Endodermal cell (in vitro differentiated cells): Measurements from ENCODE around the gene ARMC8. TPM values are rescaled to one million over a fixed set of nuclear protein-coding genes. Genes with fewer than 3 reads are reported as not detected.
A peak's percentile ranks its signal among the peaks of the same experiment; 100 is the strongest.

ENCODE experiments used
- DNase-seq: peaks from one replicate; pipeline ENCODE4 v3.0.0-alpha.2; 2017
- H3K27ac ChIP-seq: 2 replicates; pipeline ENCODE4 v1.5.1; 2013; ENCODE audit warnings: mild to moderate bottlenecking, low read depth, low read length, moderate library complexity
- H3K27me3 ChIP-seq: 2 replicates; pipeline ENCODE4 v1.6.1; 2013; ENCODE audit warnings: mild to moderate bottlenecking, low read length, moderate library complexity; ENCODE audit not compliant: insufficient read depth, control insufficient read depth, poor library complexity, severe bottlenecking
- H3K36me3 ChIP-seq: 2 replicates; pipeline ENCODE4 v1.7.0; 2013; ENCODE audit warnings: mild to moderate bottlenecking, low read length, moderate library complexity; ENCODE audit not compliant: control insufficient read depth, insufficient read depth
- H3K4me1 ChIP-seq: one replicate; pipeline ENCODE4 v1.7.0; 2013; ENCODE audit warnings: low read length; ENCODE audit not compliant: control insufficient read depth, insufficient read depth
- H3K4me3 ChIP-seq: 2 replicates; pipeline ENCODE4 v1.5.1; 2013; ENCODE audit warnings: mild to moderate bottlenecking, low read length, moderate library complexity
- H3K9ac ChIP-seq: 2 replicates; pipeline ENCODE4 v1.6.1; 2013; ENCODE audit warnings: mild to moderate bottlenecking, low read length, moderate library complexity; ENCODE audit not compliant: poor library complexity, severe bottlenecking; ENCODE audit errors: extremely low read depth
- H3K9me3 ChIP-seq: 2 replicates; pipeline ENCODE4 v1.6.1; 2013; ENCODE audit warnings: mild to moderate bottlenecking, low read length, moderate library complexity; ENCODE audit not compliant: control insufficient read depth
- H3K27ac Mint-ChIP-seq: 2 replicates; pipeline ENCODE4 v1.8.0; 2020; ENCODE audit warnings: mixed read lengths
- H3K27me3 Mint-ChIP-seq: 2 replicates; pipeline ENCODE4 v1.8.0; 2021; ENCODE audit warnings: mild to moderate bottlenecking, mixed read lengths; ENCODE audit not compliant: insufficient read depth
- H3K36me3 Mint-ChIP-seq: 2 replicates; pipeline ENCODE4 v1.8.0; 2020; ENCODE audit warnings: low read depth, mixed read lengths
- H3K4me1 Mint-ChIP-seq: 2 replicates; pipeline ENCODE4 v1.8.0; 2020; ENCODE audit warnings: mixed read lengths
- H3K4me3 Mint-ChIP-seq: 2 replicates; pipeline ENCODE4 v1.8.0; 2020; ENCODE audit warnings: mild to moderate bottlenecking, moderate library complexity, mixed read lengths
- H3K9me3 Mint-ChIP-seq: 2 replicates; pipeline ENCODE4 v1.8.0; 2020; ENCODE audit warnings: mild to moderate bottlenecking, mixed read lengths
- WGBS, 2 experiments: methylation state at CpG; one replicate each; pipeline versions ENCODE4 v1.1.5 to v1.1.7; 2013; ENCODE audit warnings: missing lambda C conversion rate in 2 of 2, mixed read lengths in 1 of 2; ENCODE audit not compliant: insufficient coverage in 1 of 2, insufficient read length in 1 of 2; 5-methylcytosine and 5-hydroxymethylcytosine counted together
- total RNA-seq, 2 donors: library from RNA; stranded (reverse); fragmentation: NEBNext Ultra II Directional in 1 of 2; extraction: Animal tissue kit (Norgen Biotek cat#: 25700) in 1 of 2; gene quantifications; 2 replicates in 1 of 2; 3 replicates in 1 of 2; pipeline ENCODE4 v1.2.1, GENCODE V29; 2021
- TF ChIP-seq, protein P1 (sequence below): fragments of 200-600 bp; sonication (generic); conservative IDR thresholded peaks from 2 replicates; pipeline ENCODE4 v1.5.0; 2021; ENCODE audit warnings: antibody characterized with exemption, mild to moderate bottlenecking

The ARMC8 gene
- total RNA-seq, 2 donors from 2014 or later: 58.6 to 60.4 TPM

- Histone ChIP-seq H3K4me3 (no peak overlapping the region), H3K27ac (no peak overlapping the region), H3K36me3 (peaks cover 12% of the 10 kb centered on the region), H3K27me3 (no peaks in the 10 kb centered on the region), H3K9me3 (no peaks in the 10 kb centered on the region), H3K4me1 (no peaks in the 10 kb centered on the region), H3K9ac (no peak overlapping the region)
- no peaks in the 10 kb centered on the region for H3K27me3 Mint-ChIP-seq
- no peak for DNase-seq
- H3K9me3 Mint-ChIP-seq: no peaks in the 10 kb centered on the region
- H3K27ac Mint-ChIP-seq: no peak overlapping the region
- 92 to 100% methylated on average over 1 of the region's 1 CpG for WGBS, 2 experiments
- H3K4me1 Mint-ChIP-seq: no peaks in the 10 kb centered on the region
- H3K36me3 Mint-ChIP-seq: peaks cover 10% of the 10 kb centered on the region
- no peak overlapping the region for H3K4me3 Mint-ChIP-seq
- TF ChIP-seq, protein P1, sequence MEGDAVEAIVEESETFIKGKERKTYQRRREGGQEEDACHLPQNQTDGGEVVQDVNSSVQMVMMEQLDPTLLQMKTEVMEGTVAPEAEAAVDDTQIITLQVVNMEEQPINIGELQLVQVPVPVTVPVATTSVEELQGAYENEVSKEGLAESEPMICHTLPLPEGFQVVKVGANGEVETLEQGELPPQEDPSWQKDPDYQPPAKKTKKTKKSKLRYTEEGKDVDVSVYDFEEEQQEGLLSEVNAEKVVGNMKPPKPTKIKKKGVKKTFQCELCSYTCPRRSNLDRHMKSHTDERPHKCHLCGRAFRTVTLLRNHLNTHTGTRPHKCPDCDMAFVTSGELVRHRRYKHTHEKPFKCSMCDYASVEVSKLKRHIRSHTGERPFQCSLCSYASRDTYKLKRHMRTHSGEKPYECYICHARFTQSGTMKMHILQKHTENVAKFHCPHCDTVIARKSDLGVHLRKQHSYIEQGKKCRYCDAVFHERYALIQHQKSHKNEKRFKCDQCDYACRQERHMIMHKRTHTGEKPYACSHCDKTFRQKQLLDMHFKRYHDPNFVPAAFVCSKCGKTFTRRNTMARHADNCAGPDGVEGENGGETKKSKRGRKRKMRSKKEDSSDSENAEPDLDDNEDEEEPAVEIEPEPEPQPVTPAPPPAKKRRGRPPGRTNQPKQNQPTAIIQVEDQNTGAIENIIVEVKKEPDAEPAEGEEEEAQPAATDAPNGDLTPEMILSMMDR: no peak
Observed at GRCh38 chr3:138260611-138261010, 73.5 kb downstream of the ARMC8 start.

DNA sequence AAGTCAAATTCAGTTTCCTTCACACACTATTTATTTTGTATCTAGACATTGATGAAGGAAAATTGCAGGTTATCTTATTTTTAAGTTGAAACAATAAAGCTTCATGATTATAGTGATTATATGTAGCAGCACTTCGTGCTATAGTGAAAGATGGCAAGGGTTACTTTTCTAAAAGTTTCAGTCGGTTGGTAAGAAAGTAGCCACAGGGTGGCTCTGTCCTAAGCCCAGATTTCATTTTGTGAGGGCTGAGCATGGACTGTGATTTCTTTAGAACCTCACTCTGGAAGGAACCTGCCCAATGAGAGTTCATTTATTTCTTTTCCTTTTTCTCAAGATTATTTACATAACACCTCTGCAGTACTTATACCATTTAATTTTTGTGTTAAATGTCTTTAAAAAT, 76.0 kb downstream of the ARMC8 start:
- Histone ChIP-seq H3K9ac (no peak overlapping the region), H3K4me3 (no peak overlapping the region), H3K4me1 (no peaks in the 10 kb centered on the region), H3K36me3 (peaks cover 34% of the 10 kb centered on the region), H3K27me3 (no peaks in the 10 kb centered on the region), H3K9me3 (no peaks in the 10 kb centered on the region), H3K27ac (no peak overlapping the region)
- H3K4me1 Mint-ChIP-seq: no peaks in the 10 kb centered on the region
- 69 to 86% methylated on average over 2 of the region's 2 CpGs for WGBS, 2 experiments
- no peaks in the 10 kb centered on the region for H3K27me3 Mint-ChIP-seq
- DNase-seq: no peak
- no peak overlapping the region for H3K4me3 Mint-ChIP-seq
- H3K36me3 Mint-ChIP-seq: peaks cover 13% of the 10 kb centered on the region
- TF ChIP-seq, protein P1: peak; percentile 62
- H3K9me3 Mint-ChIP-seq: no peaks in the 10 kb centered on the region
- no peak overlapping the region for H3K27ac Mint-ChIP-seq

- 86 to 96% methylated on average over 1 of the region's 1 CpG for WGBS, 2 experiments
- TF ChIP-seq, protein P1: no peak
- H3K4me1 Mint-ChIP-seq: no peaks in the 10 kb centered on the region
Observed at GRCh38 chr3:138265745-138266144, 78.6 kb downstream of the ARMC8 start.

More at GRCh38 chr3:138265745-138266144, 78.6 kb downstream of the ARMC8 start:
- H3K27ac ChIP-seq: no peak overlapping the region
- DNase-seq: no peak
- H3K4me3 ChIP-seq: no peak overlapping the region
- H3K27ac Mint-ChIP-seq: no peak overlapping the region
- no peaks in the 10 kb centered on the region for H3K27me3 ChIP-seq
- peaks cover 50% of the 10 kb centered on the region for H3K36me3 ChIP-seq
- no peak overlapping the region for H3K9ac ChIP-seq
- H3K4me1 ChIP-seq: no peaks in the 10 kb centered on the region
- no peaks in the 10 kb centered on the region for H3K27me3 Mint-ChIP-seq
- no peak overlapping the region for H3K4me3 Mint-ChIP-seq
- no peaks in the 10 kb centered on the region for H3K9me3 ChIP-seq
- no peaks in the 10 kb centered on the region for H3K9me3 Mint-ChIP-seq
- peaks cover 21% of the 10 kb centered on the region for H3K36me3 Mint-ChIP-seq
